Ascending aorta (tissue), 2 donors: ENCODE data around the gene HMGN3. TPM values are rescaled to one million over a fixed set of nuclear protein-coding genes. Genes with fewer than 3 reads are reported as not detected.

ENCODE experiments used
- DNase-seq, 2 donors: peaks; one replicate each; pipeline ENCODE4 v3.0.0-alpha.2; 2019; ENCODE audit warnings: low spot score in 2 of 2
- H3K27ac ChIP-seq, 2 donors: fragments of 200-600 bp; sonication (generic); one replicate each; pipeline ENCODE4 v1.5.1; 2016 to 2017; ENCODE audit warnings: mild to moderate bottlenecking in 1 of 2
- H3K27me3 ChIP-seq: fragments of 200-600 bp; sonication (generic); one replicate; pipeline ENCODE4 v1.5.1; 2017
- H3K36me3 ChIP-seq, 2 donors: fragments of 200-600 bp; sonication (generic); one replicate each; pipeline ENCODE4 v1.5.1; 2016
- H3K4me1 ChIP-seq, 2 donors: fragments of 200-600 bp; sonication (generic); one replicate each; pipeline ENCODE4 v1.5.1; 2016 to 2017; ENCODE audit warnings: mild to moderate bottlenecking in 1 of 2
- H3K4me3 ChIP-seq, 2 donors: fragments of 200-600 bp; sonication (generic); one replicate each; pipeline ENCODE4 v1.5.1; 2016 to 2017; ENCODE audit warnings: mild to moderate bottlenecking in 1 of 2
- H3K9me3 ChIP-seq, 2 donors: fragments of 200-600 bp; sonication (generic); one replicate each; pipeline ENCODE4 v1.5.1; 2016
- intact Hi-C: fragments of 100-400 bp; cut with DNase I; formaldehyde crosslinking; loops from one replicate; pipeline ENCODE4 v1.15.1; 2023
- total RNA-seq: library from RNA; depleted of rRNA; stranded (reverse); fragments of >200 nt; gene quantifications from one replicate; pipeline ENCODE4 v1.1.0, GENCODE V29; 2016
- TF ChIP-seq, protein P1 (sequence below), 3 experiments: fragments of 200-600 bp in 2 of 3; fragments of 450-650 bp in 1 of 3; sonication (generic) in 2 of 3; IDR thresholded peaks; one replicate each; pipeline ENCODE4 v1.5.1; 2016 to 2019; ENCODE audit warnings: antibody characterized with exemption in 3 of 3, mild to moderate bottlenecking in 1 of 3, moderate library complexity in 1 of 3

HMGN3 gene
- total RNA-seq, 1 donor from 2014 or later = 32.7 TPM

DNA sequence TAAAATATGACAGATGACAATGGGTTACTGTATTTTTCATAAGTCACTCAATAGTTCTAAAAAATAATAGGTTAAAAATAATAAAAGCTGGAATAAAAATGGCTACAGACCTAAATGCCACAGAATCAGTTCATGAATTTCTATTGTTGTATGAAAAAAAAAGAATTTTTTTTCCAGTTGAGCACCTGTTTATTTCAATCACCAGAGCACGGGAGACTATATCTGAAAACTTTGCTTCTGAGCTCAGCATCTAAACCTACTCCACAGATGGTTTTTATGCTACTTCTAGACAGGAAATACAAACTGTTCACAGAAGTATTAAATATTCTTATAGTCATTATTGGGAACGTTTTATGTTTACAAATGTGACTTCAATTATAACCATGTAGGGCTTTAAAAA lies 50.4 kb downstream of the HMGN3 start:
- no peaks in the 10 kb centered on the region for H3K9me3 ChIP-seq
- TF ChIP-seq, protein P1, sequence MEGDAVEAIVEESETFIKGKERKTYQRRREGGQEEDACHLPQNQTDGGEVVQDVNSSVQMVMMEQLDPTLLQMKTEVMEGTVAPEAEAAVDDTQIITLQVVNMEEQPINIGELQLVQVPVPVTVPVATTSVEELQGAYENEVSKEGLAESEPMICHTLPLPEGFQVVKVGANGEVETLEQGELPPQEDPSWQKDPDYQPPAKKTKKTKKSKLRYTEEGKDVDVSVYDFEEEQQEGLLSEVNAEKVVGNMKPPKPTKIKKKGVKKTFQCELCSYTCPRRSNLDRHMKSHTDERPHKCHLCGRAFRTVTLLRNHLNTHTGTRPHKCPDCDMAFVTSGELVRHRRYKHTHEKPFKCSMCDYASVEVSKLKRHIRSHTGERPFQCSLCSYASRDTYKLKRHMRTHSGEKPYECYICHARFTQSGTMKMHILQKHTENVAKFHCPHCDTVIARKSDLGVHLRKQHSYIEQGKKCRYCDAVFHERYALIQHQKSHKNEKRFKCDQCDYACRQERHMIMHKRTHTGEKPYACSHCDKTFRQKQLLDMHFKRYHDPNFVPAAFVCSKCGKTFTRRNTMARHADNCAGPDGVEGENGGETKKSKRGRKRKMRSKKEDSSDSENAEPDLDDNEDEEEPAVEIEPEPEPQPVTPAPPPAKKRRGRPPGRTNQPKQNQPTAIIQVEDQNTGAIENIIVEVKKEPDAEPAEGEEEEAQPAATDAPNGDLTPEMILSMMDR (IDR thresholded peaks at IDR 0.05) = no peak
- no peaks in the 10 kb centered on the region for H3K36me3 ChIP-seq
- intact Hi-C loops = no loop called here
- DNase-seq = no peak
- no peaks in the 10 kb centered on the region for H3K27me3 ChIP-seq
- no peaks in the 10 kb centered on the region for H3K4me1 ChIP-seq
- H3K4me3 ChIP-seq = no peak overlapping the region
- H3K27ac ChIP-seq = no peak overlapping the region

GRCh38 chr6:79180052-79180451 lies 54.4 kb downstream of the HMGN3 start:
- Histone ChIP-seq H3K4me3 (no peak overlapping the region), H3K4me1 (no peaks in the 10 kb centered on the region), H3K27me3 (no peaks in the 10 kb centered on the region), H3K36me3 (no peaks in the 10 kb centered on the region), H3K9me3 (no peaks in the 10 kb centered on the region), H3K27ac (no peak overlapping the region)
- TF ChIP-seq, protein P1 (IDR thresholded peaks at IDR 0.05) = no peak
- intact Hi-C loops = no loop called here
- DNase-seq = no peak

GRCh38 chr6:79173378-79173777 lies 61.1 kb downstream of the HMGN3 start:
- H3K9me3 ChIP-seq = no peaks in the 10 kb centered on the region
- no peak for DNase-seq
- intact Hi-C loops = no loop called here
- H3K4me1 ChIP-seq = no peaks in the 10 kb centered on the region
- TF ChIP-seq, protein P1 (IDR thresholded peaks at IDR 0.05) = no peak
- H3K4me3 ChIP-seq = no peak overlapping the region
- H3K27ac ChIP-seq = no peak overlapping the region
- H3K36me3 ChIP-seq = no peaks in the 10 kb centered on the region
- H3K27me3 ChIP-seq = no peaks in the 10 kb centered on the region

DNA sequence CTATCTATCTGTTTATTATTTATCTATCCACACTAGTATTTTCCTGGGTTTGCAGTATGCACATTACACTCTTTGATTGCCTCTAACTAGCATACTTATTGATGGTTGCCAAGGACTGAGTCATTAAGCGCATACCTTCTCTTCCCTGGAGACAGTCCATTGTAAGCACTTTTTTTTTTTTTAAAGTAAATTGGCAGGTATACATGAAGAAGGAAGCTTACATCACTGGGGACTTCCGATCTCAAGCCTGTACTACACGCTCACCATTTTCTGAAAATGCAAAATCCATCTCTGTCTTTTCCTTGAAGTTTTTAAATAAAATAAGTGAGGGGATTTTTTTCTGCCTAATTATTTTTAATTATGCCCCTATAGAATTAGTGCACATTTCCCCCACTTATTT lies 63.5 kb downstream of the HMGN3 start:
- no peak overlapping the region for H3K4me3 ChIP-seq
- no peaks in the 10 kb centered on the region for H3K9me3 ChIP-seq
- no peaks in the 10 kb centered on the region for H3K4me1 ChIP-seq
- H3K27ac ChIP-seq = no peak overlapping the region
- TF ChIP-seq, protein P1 (IDR thresholded peaks at IDR 0.05) = no peak
- no peak for DNase-seq
- intact Hi-C loops = no loop called here
- no peaks in the 10 kb centered on the region for H3K27me3 ChIP-seq
- no peaks in the 10 kb centered on the region for H3K36me3 ChIP-seq

- no peaks in the 10 kb centered on the region for H3K9me3 ChIP-seq
- intact Hi-C loops = no loop called here
- H3K36me3 ChIP-seq = no peaks in the 10 kb centered on the region
Measured at GRCh38 chr6:79170431-79170830, 64.1 kb downstream of the HMGN3 start.

GRCh38 chr6:79168695-79168980 lies 65.8 kb downstream of the HMGN3 start:
- Histone ChIP-seq H3K36me3 (no peaks in the 10 kb centered on the region), H3K4me3 (no peak overlapping the region), H3K27ac (no peak overlapping the region), H3K27me3 (no peaks in the 10 kb centered on the region), H3K9me3 (no peaks in the 10 kb centered on the region), H3K4me1 (no peaks in the 10 kb centered on the region)
- intact Hi-C loops = no loop called here
- DNase-seq = no peak
- TF ChIP-seq, protein P1 (IDR thresholded peaks at IDR 0.05) = no peak

More at GRCh38 chr6:79170431-79170830, 64.1 kb downstream of the HMGN3 start:
- H3K27ac ChIP-seq = no peak overlapping the region
- no peak overlapping the region for H3K4me3 ChIP-seq
- no peaks in the 10 kb centered on the region for H3K4me1 ChIP-seq
- no peak for DNase-seq
- TF ChIP-seq, protein P1 (IDR thresholded peaks at IDR 0.05) = no peak
- H3K27me3 ChIP-seq = no peaks in the 10 kb centered on the region
